GM21528 (cell line): ENCODE results near the gene TMC3.
"Not testable (repeated sequence)": the region's sequence is repeated elsewhere in the genome, so short reads cannot be mapped to it uniquely, and the experiment has no call there.

Experiments used
- ATAC-seq: cut with Tn5 transposase; IDR thresholded peaks from one replicate; pipeline ENCODE4 v1.9.1; 2021; ENCODE audit warnings: mild to moderate bottlenecking, moderate library complexity; ENCODE audit not compliant: unreplicated experiment, low FRiP score

The TMC3 gene

GRCh38 chr15:81373775-81374395 lies at the start of gene TMC3:
Gene TMC3 (minus strand): TSS chr15:81374213. CDS start chr15:81374077, 136 bp downstream.
- no peak for ATAC-seq

- ATAC-seq: no peak
Measured at GRCh38 chr15:81421461-81421860, 47.4 kb upstream of the TMC3 start.

GRCh38 chr15:81419332-81419943 lies 45.4 kb upstream of the TMC3 start:
- ATAC-seq: no peak

- no peak for ATAC-seq
Measured at GRCh38 chr15:81418891-81419290, 44.9 kb upstream of the TMC3 start.

GRCh38 chr15:81418444-81418843 lies 44.4 kb upstream of the TMC3 start:
- no peak for ATAC-seq

GRCh38 chr15:81414274-81414968 lies 40.4 kb upstream of the TMC3 start:
- not testable (repeated sequence) for ATAC-seq

DNA sequence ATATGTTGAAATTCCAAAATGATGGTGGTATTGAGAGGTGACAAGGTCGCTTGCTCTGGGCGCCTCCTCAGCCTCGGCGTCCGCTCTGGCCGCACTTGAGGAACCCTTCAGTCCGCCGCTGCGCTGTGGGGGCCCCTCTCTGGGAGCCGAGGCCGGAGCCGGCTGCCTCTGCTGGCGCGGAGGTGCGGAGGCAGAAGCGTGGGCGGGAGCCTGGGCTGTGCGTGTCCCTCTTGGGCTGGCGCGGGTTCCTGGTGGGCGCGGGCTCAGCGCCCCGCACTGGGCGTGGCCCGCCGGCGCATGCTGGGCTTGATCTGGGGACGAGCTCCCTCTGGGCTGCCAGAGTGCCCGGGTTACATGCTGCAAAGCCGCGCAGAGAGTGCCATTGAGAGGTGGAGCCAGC lies 39.8 kb upstream of the TMC3 start:
- no peak for ATAC-seq

GRCh38 chr15:81411969-81412633 lies 38.1 kb upstream of the TMC3 start:
- ATAC-seq: no peak

GRCh38 chr15:81411051-81411450 lies 37.0 kb upstream of the TMC3 start:
- no peak for ATAC-seq

- ATAC-seq: no peak
Measured at GRCh38 chr15:81410318-81410753, 36.3 kb upstream of the TMC3 start.

- ATAC-seq: no peak
Measured at GRCh38 chr15:81407718-81408117, 33.7 kb upstream of the TMC3 start.

GRCh38 chr15:81407176-81407575 lies 33.2 kb upstream of the TMC3 start:
- no peak for ATAC-seq

GRCh38 chr15:81400640-81401236 lies 26.7 kb upstream of the TMC3 start:
- ATAC-seq: no peak

DNA sequence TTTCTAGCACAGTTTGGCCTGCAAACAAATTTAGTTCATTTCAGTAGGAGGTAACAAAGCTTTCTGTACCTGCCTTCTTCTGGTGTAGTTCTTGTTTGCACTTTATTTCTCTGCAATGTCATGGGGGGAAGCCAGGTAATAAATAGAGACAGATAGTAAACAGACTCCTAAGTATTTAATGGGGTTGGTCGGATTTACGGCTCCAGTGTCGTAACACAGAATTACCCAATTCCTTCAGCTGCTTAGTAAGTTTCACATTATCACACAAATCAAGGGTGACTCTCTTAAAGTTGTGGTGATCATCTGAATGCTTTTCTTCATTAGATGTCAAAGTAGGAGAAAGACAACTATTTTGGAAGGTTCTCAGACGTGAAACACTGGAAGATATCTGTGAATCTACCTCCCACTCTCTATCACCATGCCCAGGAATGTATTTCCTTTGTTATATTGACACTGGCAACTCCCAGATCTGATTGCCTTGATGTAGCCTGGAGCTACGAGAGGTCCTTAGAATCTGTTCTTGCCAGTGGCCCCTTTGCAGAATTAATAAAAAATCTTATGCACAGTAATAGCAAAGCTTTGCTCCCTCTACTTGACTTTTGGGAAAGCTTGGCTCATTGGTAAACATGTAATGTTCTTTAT lies 25.0 kb upstream of the TMC3 start:
- no peak for ATAC-seq

DNA sequence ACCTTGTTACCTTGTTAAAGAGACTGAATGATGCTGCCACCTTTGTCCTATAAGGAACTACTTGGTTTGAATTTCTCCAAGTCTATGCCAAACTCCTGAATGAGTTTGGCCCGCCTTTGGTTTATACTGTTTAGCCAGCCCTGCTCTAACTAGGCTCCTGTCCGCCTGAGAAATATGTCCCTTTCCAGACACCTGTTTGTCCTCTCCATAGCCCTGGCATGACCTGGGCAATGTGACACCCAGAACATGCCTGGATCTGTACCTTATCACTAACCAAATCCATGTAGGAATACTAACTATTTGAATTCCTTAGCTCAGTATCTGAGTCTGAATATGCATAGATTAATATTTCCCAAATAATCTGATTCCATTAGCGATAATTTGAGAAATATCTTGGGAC lies 24.4 kb upstream of the TMC3 start:
- no peak for ATAC-seq

GRCh38 chr15:81394603-81395002 lies 20.6 kb upstream of the TMC3 start:
- no peak for ATAC-seq

GRCh38 chr15:81391657-81392056 lies 17.6 kb upstream of the TMC3 start:
- ATAC-seq: no peak

DNA sequence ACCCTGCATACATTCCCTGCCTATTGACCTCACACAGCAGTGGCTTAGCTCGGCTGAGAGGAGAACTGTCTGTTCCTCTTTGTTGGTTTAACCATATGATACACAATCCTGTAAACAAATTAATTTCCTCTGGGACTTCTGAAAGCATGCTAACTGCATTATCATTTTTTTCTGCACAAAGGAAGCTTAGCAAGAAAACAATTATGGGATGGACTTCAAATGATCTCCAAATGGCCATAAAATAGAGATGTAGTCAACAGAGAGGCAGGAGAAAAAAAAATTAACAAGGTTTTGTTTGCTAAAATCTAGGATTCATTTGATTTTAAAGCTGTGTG lies 14.4 kb upstream of the TMC3 start:
- ATAC-seq: no peak

- no peak for ATAC-seq
Measured at GRCh38 chr15:81387621-81388435, 13.8 kb upstream of the TMC3 start.

- ATAC-seq: no peak
Measured at GRCh38 chr15:81386947-81387346, 12.9 kb upstream of the TMC3 start.
